Tibial nerve (tissue), 4 donors: ENCODE measurements around the gene JAML. TPM values are rescaled to one million over a fixed set of nuclear protein-coding genes. Genes with fewer than 3 reads are reported as not detected.

Source experiments
- DNase-seq, 2 donors: peaks; one replicate each; pipeline ENCODE4 v3.0.0-alpha.2; 2019; ENCODE audit warnings: low spot score in 2 of 2
- H3K27ac ChIP-seq, 4 donors: fragments of 200-600 bp; sonication (generic) in 3 of 4; one replicate each; pipeline ENCODE4 v1.5.1; 2017 to 2019; ENCODE audit warnings: mild to moderate bottlenecking in 1 of 4
- H3K27me3 ChIP-seq, 2 donors: fragments of 200-600 bp; sonication (generic) in 1 of 2; one replicate each; pipeline versions ENCODE4 v1.5.1 to v1.6.0; 2017 to 2019
- H3K36me3 ChIP-seq, 3 donors: fragments of 200-600 bp; sonication (generic); one replicate each; pipeline ENCODE4 v1.5.1; 2018 to 2019
- H3K4me1 ChIP-seq, 4 donors: fragments of 200-600 bp; sonication (generic) in 3 of 4; one replicate each; pipeline ENCODE4 v1.5.1; 2017 to 2019
- H3K4me3 ChIP-seq, 4 donors: fragments of 200-600 bp; sonication (generic) in 3 of 4; one replicate each; pipeline ENCODE4 v1.5.1; 2017 to 2019; ENCODE audit warnings: mild to moderate bottlenecking in 1 of 4, moderate library complexity in 1 of 4
- H3K9me3 ChIP-seq, 4 donors: fragments of 200-600 bp; sonication (generic) in 3 of 4; one replicate each; pipeline ENCODE4 v1.5.1; 2017 to 2019
- EP300 ChIP-seq, 2 donors: sonication (generic); formaldehyde crosslinking; IDR thresholded peaks; one replicate each; pipeline ENCODE4 v1.6.1; 2017; ENCODE audit warnings: antibody characterized with exemption in 2 of 2, mild to moderate bottlenecking in 1 of 2
- POLR2A ChIP-seq, 2 donors: fragments of 450-650 bp; IDR thresholded peaks; one replicate each; pipeline ENCODE4 v1.6.1; 2017; ENCODE audit warnings: antibody characterized with exemption in 2 of 2, mild to moderate bottlenecking in 2 of 2, moderate library complexity in 2 of 2
- WGBS, 2 donors: methylation state at CpG; one replicate each; pipeline ENCODE4 v1.1.5; 2018; 5-methylcytosine and 5-hydroxymethylcytosine counted together
- total RNA-seq, 4 donors: library from RNA; depleted of rRNA; stranded (reverse); fragments of >200 nt; gene quantifications; one replicate each; pipeline ENCODE4 v1.1.0, GENCODE V29; 2016
- TF ChIP-seq, protein P1 (sequence below), 5 experiments: fragments of 200-600 bp in 3 of 5; fragments of 450-650 bp in 2 of 5; sonication (generic) in 3 of 5; IDR thresholded peaks; one replicate each; pipeline ENCODE4 v1.5.1; 2016 to 2019; ENCODE audit warnings: antibody characterized with exemption in 5 of 5, mild to moderate bottlenecking in 3 of 5, moderate library complexity in 2 of 5

The JAML gene
- total RNA-seq, 4 donors from 2014 or later, result 0.60 to 4.5 (median 3.9) TPM

DNA sequence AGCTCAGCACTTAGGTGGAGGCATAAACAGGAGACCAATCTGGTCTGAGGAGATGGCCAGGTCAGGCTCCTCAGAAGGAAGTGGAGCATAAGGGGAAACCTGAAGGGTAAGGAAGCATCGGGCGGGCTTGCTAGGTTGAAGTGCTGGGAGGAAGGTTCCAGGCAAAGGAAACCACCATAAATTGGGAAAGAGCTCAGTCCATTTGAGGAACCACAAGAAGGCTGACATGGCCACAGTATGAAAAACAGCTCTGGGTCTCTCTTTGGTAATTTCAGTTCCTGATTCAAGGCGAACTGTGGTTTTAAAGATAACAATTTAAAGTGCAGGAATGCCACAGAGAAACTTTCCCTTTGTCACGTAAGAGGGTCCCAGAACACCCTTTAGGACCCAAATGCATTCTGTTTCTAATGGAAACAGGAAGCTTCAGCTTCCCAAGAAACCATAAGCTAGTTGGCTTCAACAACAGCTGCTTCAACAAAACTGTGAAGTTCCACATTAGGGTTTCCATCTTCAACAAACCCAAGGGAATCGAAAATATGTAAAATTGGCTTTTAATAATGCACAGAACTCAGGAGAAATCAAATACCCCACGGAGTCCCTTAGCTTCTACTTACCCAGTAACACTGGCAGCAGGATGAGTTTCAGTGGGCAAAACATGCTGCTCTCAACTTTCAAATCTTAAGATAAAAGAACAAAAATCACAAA, 10.4 kb downstream of the JAML start:
- Histone ChIP-seq H3K27ac (peak overlapping the region in 2 of 4 donors; percentile 6 to 28), H3K27me3 (peaks cover 0 to 48% of the 10 kb centered on the region in 2 donors), H3K4me1 (peaks cover 0 to 4% (median 0%) of the 10 kb centered on the region in 4 donors), H3K4me3 (no peak overlapping the region), H3K9me3 (no peaks in the 10 kb centered on the region), H3K36me3 (no peaks in the 10 kb centered on the region)
- whole genome bisulfite sequencing, 2 donors, result 67 to 68% methylated on average over 6 of the region's 6 CpGs
- peak in 1 of 2 donors; percentile 47 for TF ChIP-seq EP300 (IDR thresholded peaks at IDR 0.05)
- TF ChIP-seq, protein P1, sequence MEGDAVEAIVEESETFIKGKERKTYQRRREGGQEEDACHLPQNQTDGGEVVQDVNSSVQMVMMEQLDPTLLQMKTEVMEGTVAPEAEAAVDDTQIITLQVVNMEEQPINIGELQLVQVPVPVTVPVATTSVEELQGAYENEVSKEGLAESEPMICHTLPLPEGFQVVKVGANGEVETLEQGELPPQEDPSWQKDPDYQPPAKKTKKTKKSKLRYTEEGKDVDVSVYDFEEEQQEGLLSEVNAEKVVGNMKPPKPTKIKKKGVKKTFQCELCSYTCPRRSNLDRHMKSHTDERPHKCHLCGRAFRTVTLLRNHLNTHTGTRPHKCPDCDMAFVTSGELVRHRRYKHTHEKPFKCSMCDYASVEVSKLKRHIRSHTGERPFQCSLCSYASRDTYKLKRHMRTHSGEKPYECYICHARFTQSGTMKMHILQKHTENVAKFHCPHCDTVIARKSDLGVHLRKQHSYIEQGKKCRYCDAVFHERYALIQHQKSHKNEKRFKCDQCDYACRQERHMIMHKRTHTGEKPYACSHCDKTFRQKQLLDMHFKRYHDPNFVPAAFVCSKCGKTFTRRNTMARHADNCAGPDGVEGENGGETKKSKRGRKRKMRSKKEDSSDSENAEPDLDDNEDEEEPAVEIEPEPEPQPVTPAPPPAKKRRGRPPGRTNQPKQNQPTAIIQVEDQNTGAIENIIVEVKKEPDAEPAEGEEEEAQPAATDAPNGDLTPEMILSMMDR (IDR thresholded peaks at IDR 0.05), result no peak
- no peak for TF ChIP-seq POLR2A (IDR thresholded peaks at IDR 0.05)
- no peak for DNase-seq

DNA sequence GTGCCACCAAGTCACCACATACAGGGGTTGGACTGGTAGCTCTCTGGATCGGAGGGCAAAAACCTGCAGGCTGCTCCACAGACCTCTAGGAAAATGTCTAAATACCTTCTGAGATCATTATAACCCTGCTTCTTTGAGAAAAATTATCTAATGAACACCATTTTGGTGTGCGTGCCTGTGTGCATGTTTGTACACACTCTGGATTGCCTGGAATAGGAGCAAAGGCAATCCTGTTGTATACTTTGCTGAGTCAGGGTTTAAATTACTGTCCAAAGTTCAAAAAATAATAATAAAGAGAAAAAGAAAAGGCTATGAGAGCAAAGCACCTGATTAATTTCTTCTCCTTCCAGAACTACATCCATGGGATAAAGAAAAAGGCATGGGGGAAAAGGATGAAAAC, 11.0 kb downstream of the JAML start:
- WGBS, 2 donors, result 87 to 95% methylated on average over 2 of the region's 2 CpGs
- peak overlapping the region in 2 of 4 donors; percentile 6 to 28 for H3K27ac ChIP-seq
- TF ChIP-seq, protein P1 (IDR thresholded peaks at IDR 0.05), result no peak
- no peak for TF ChIP-seq EP300 (IDR thresholded peaks at IDR 0.05)
- TF ChIP-seq POLR2A (IDR thresholded peaks at IDR 0.05), result no peak
- no peaks in the 10 kb centered on the region for H3K36me3 ChIP-seq
- peaks cover 0 to 4% (median 0%) of the 10 kb centered on the region in 4 donors for H3K4me1 ChIP-seq
- H3K27me3 ChIP-seq, result peaks cover 0 to 48% of the 10 kb centered on the region in 2 donors
- no peaks in the 10 kb centered on the region for H3K9me3 ChIP-seq
- DNase-seq, result no peak
- H3K4me3 ChIP-seq, result no peak overlapping the region

DNA sequence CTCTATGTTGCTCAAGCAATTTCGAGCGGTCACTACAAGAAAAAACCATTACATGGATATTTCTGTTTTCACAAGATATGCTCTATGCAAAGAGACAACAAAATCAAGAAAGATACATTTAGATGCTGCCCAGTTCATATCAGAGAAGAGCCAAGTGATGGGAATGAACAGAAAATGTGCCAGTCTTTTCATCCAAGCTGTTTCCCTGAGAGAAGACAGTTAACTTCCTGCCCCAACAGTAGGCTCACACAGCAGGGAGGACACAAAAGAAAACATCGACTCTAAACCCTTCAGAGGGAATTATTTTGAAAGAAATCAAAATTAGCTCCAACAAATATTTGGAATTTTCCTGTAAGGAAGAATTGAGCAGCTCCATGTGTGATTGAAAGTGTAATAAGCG, 11.6 kb downstream of the JAML start:
- Histone ChIP-seq H3K4me3 (no peak overlapping the region), H3K4me1 (peaks cover 0 to 4% (median 0%) of the 10 kb centered on the region in 4 donors), H3K27ac (no peak overlapping the region), H3K36me3 (no peaks in the 10 kb centered on the region), H3K27me3 (peaks cover 0 to 46% of the 10 kb centered on the region in 2 donors), H3K9me3 (no peaks in the 10 kb centered on the region)
- DNase-seq, result no peak
- WGBS, 2 donors, result 72 to 77% methylated on average over 4 of the region's 4 CpGs
- TF ChIP-seq, protein P1 (IDR thresholded peaks at IDR 0.05), result no peak
- TF ChIP-seq POLR2A (IDR thresholded peaks at IDR 0.05), result no peak
- no peak for TF ChIP-seq EP300 (IDR thresholded peaks at IDR 0.05)

DNA sequence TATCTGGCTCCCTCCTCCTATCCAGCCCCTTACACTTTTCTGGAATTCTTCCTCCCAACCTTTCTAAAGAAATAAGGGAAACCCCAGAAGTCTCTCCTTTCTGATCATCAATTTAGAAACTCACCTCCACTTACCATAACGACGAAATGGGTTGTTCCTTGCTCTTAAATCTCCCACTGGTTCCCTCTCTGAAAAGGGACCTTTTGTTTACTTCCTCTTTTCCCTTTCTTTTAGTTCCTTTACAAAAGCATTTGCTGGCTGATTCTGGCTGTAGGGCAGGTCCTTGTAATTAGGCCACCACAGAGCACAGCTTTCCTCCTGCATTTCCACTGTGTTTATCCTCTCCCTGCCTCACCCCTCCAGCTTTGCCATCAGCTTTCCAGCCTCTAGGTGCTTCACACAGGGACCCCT, 12.0 kb downstream of the JAML start:
- peaks cover 0 to 42% of the 10 kb centered on the region in 2 donors for H3K27me3 ChIP-seq
- DNase-seq, result no peak
- 57 to 61% methylated on average over 2 of the region's 2 CpGs for WGBS, 2 donors
- no peaks in the 10 kb centered on the region for H3K9me3 ChIP-seq
- H3K27ac ChIP-seq, result no peak overlapping the region
- TF ChIP-seq EP300 (IDR thresholded peaks at IDR 0.05) (no peak), POLR2A (IDR thresholded peaks at IDR 0.05) (no peak)
- TF ChIP-seq, protein P1 (IDR thresholded peaks at IDR 0.05), result no peak
- H3K4me1 ChIP-seq, result peaks cover 0 to 4% (median 0%) of the 10 kb centered on the region in 4 donors
- H3K4me3 ChIP-seq, result no peak overlapping the region
- no peaks in the 10 kb centered on the region for H3K36me3 ChIP-seq

DNA sequence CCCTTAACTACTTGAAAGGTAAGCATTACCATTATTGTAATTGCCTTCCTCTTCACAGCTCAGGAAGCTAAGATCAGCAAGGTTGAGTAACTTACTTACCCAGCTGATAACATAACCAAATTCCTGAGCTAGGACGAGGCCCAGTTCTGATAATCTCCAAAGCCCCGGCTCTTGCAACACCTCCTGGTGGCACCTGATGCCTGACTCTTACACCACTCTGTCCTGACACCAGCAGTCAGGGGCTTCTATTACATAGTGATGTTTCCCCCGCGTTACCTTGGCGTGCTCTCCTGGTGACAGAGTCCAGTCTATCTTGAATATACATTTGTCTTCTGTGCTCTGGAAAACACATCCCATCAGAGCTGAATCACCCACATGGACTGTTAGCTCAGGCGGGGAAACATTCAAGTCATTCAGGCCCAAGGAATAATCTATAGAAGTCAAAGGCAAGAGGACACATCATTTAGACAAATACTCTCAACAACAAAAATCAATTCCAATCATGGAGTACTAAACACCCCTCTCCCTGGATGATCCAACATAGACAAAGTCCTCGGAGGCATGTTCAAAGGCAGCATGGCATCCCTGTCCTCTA, 12.6 kb downstream of the JAML start:
- Histone ChIP-seq H3K4me3 (no peak overlapping the region), H3K27me3 (peaks cover 0 to 42% of the 10 kb centered on the region in 2 donors), H3K36me3 (no peaks in the 10 kb centered on the region), H3K9me3 (no peaks in the 10 kb centered on the region), H3K27ac (no peak overlapping the region), H3K4me1 (peaks cover 0 to 4% (median 0%) of the 10 kb centered on the region in 4 donors)
- no peak for TF ChIP-seq EP300 (IDR thresholded peaks at IDR 0.05)
- TF ChIP-seq POLR2A (IDR thresholded peaks at IDR 0.05), result no peak
- TF ChIP-seq, protein P1 (IDR thresholded peaks at IDR 0.05), result no peak
- DNase-seq, result no peak
- 82 to 86% methylated on average over 7 of the region's 7 CpGs for WGBS, 2 donors
